ENCODE results near the gene ANO6.
"Not testable (repeated sequence)": the region's sequence is repeated elsewhere in the genome, so short reads cannot be mapped to it uniquely, and the experiment has no call there.

ANO6 gene

DNA sequence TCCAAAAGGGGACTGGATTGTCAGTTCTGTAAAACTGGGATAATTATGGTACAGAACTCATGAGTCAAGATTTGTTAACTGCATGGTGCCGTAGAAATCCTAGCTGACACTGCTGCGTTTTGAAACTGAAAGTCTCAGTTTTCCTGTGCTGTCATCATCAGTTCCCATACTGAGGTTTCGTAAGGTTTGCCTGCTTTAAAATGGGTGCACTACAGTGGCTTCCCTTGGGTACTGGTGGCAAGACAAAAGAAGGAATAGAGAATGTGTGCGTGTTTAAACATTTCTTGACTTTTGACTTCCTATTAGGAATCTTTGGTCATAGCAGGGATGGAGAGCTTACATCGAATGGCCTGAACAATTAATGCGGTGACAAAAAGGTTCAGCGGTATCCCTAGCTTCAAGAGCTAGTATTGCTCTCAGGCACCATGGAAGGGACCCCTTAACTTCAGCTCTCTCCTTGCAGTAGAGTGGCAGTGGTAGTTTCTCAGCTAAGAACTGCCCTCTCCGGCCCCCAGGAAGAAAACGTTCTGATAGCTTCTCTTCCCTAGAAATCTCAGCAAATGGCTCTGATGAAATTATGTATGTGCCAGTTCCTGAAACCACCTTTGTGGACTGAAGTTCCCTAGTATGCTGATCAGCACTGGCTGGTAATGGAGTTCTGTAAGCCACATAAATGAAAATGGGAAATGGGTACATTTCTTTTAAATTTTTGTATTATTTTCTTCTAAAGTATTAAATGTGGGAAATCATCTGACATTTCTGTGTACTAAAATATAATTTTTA lies 28.9 kb downstream of the ANO6 start:
- no peak for DNase-seq

- no peak for DNase-seq
Observed at GRCh38 chr12:45246236-45246635, 30.3 kb downstream of the ANO6 start.

DNA sequence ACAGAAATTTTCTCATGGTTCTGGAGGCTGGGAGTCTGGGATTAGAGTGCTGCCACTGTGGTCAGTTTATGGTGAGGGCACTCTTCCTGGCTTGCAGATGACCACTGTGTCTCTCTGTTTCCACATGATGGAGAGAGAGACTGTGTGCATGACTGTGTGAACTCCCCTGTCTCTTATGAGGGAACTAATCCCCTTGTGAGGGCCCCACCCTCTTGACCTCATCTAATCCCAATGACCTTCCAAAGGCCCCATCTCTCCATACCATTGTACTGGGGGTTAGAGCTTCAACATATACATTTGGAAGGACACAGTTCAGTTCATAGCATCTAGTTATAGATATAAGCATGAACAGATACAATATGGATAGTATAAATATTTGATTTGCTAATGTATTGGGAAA lies 31.7 kb downstream of the ANO6 start:
- DNase-seq: no peak

DNA sequence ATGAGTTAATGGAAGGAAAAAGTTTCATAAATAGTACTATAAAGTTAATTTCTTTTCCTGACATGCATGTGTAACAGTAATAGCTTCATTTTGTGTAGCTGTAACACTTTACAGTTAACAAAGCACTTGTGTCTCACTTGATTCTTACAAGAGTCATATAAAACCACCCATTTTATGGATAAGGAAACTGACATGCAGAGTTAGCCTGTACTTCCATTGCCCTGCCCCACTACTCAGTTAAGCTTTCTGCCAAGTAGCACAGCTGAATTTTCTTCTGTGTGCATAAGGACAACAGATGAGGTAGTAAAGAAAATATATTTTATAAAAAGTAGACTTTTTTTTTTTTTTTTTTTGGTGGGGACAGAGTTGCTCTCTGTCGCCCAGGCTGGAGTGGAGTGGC lies 32.2 kb downstream of the ANO6 start:
- DNase-seq: no peak

DNA sequence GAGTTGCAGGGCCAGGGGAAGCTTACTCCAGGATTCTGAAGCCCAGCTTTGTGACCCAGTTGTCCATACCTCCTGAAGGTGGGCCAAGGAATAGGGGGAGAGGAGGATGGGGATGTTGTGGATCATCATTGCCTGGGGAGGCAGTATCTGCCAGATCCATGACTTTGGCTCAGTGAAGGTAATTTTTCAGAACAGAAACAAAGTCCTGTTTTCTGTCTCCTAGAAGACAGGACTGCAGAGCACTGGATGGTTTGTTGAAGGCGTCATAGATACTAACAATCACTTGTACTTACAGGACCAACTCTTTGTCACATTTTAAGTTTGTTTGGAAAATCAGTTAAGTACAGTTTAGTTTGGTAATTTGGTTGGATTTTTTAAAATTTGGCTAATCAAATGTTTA lies 38.4 kb downstream of the ANO6 start:
- DNase-seq: no peak

- no peak for DNase-seq
Observed at GRCh38 chr12:45256721-45257120, 40.8 kb downstream of the ANO6 start.

DNA sequence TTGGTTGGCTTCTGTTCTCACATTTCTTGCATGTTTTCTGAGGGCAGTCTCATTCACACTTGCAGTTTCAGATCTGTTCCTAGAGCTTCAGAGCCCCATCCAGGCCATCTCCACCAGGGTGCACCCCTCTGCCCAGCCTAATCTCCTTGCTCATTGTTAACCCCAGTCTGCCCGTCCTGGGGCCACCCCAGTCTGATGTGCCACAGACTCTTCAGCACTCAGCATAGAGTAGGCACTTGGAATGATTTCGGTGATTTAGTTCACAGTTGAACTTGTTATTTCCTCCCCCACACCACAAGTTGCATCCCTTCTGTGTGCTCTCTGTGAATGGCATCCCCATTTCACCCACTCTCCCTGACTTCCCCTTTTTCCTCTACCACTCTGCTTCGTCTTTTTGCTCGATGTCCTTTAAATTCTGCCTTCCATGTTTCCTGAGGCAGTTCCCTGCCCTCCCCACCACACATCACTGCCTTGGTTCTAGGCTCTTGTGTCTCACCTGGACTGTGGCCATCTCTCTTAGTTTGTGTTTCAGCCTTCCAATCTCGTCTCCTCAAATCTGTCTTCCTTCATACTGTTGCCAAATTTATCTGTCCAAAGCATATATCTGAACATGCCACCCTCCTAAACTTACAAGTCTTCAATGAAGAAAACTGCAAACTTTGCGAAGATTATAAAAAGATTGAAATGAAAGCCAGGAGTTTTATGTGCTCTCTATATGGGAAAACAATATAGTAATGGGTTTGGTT lies 41.5 kb downstream of the ANO6 start:
- DNase-seq: no peak

DNA sequence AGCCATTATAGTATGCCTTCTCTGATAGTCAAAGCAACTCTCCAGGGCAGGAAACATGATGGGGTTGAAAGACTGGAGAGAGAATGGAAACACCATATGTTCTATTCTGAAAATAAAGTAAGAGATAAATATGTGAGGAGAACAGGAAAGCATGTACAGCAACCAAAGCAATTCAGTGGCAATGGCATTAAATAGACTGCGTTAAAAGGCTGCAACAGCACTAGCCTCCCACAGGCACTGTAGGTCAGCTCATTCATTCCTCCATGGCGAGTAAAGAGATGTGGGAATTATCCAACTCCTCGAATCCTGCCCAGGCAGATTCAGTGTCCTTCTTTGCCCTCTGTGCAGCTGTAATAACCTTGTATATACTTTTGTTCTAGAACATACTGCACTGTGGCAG lies 43.8 kb downstream of the ANO6 start:
- no peak for DNase-seq

GRCh38 chr12:45260104-45260815 lies 44.4 kb downstream of the ANO6 start:
- DNase-seq: no peak

GRCh38 chr12:45260854-45261253 lies 45.0 kb downstream of the ANO6 start:
- no peak for DNase-seq

GRCh38 chr12:45262185-45262584 lies 46.3 kb downstream of the ANO6 start:
- DNase-seq: not testable (repeated sequence)

GRCh38 chr12:45263587-45263986 lies 47.7 kb downstream of the ANO6 start:
- DNase-seq: no peak

DNA sequence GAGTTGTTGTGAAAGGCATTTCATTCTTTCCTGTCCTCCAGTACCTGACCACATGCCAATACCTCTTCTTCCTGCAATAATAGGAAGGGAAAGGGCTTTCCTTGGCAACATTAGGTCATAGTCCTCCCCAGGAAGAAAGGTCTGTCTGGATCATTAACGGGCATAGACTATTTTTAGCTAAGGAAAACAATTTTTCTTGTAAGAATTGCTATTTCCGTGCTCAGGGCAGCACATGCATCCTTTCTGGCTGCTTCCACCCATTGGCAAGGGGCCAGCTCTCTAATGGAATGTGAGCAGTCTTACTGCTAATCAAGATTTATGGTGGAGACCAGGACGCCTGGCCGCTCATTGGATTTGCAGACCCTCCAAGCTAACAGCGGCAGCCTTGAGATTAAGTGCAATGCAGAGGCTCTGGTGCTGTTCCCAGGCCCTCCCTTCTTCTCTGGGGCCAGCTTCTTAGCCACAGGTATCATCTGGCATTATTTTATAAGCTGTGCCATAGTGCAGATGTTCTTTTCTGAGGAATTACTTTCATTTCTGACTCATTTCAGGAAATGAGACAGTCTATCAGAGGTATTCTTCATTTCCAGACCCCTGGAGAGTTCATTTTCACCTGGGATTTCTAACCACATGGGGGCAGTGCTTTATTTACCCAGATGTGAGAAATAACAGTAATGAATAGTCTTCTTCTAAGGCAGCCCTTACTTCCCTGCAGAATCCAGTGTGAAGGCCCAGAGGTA lies 52.9 kb downstream of the ANO6 start:
- DNase-seq: no peak

DNA sequence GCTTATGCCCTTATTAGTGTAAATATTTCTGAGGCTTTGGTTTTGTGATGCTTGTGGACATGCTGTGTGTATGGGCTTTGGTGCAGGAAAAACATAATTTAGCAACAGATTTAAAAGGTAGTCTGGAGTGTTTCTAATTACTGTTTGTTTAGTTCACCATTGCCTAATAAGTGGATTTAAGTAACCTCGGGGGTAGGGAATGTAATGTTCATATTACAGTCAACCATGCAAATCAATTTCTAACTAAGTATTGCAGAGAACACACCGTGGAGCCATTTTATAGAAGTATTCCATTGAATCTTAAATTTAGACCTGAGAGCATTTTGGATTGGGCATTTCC lies 53.5 kb downstream of the ANO6 start:
- no peak for DNase-seq

DNA sequence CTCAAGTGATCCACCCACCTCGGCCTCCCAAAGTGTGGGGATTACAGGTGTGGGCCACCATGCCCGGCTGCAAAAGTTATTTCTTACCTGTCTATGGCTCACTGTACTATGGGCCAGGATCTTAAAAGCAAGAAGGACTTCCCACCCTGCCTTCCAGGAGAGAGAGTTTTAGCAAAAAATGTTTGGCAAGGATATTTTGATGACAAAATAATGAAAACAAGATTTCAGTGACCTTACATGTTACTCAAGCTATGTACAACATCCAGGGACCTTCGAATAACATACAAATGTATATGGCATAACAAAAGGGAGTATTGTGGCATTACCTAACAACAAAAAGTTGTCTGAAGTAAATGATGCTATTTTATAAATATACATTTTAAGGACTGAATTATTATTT lies 55.1 kb downstream of the ANO6 start:
- DNase-seq: no peak

GRCh38 chr12:45273717-45274271 lies 57.9 kb downstream of the ANO6 start:
- no peak for DNase-seq

GRCh38 chr12:45276154-45276755 lies 60.4 kb downstream of the ANO6 start:
- DNase-seq: no peak

DNA sequence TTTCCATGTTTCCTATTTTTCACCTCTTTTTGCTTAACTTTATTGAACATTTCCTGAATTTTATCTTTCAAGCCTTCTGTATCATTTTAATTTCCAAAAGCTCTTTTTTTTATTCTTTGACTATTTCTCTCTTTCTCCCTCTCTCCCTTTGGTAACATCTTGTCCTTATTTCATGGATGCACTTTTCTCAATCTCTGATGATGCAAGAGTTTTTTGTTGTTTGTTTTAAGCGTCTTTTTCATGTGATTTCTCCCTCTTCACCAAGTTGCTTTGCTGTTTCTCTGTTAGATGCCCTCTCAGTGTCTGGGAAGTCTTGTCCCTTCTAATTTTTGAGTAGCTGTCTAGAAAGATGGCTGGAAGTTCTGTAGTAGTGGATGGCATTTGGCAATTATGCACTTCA lies 62.6 kb downstream of the ANO6 start:
- no peak for DNase-seq

- DNase-seq: no peak
Observed at GRCh38 chr12:45279931-45280830, 64.3 kb downstream of the ANO6 start.

DNA sequence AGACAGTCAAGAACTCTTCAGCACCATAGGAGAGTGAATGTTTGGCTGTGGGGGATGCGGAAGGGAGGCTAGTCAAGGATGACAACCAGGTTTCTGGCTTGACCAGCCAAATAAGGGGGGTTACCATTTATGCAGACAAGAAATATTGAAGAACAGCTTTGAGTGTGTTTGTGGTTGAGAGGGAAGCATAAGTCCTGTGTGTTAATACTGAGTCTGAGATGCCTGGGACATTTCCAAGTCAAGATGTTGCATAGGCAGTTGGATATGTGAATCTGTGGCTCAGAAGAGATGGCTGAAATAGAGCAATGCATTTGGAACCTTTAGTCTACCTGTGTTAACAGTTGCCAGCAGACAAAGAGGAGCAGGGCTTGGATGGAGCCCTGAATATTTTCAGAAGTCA lies 66.1 kb downstream of the ANO6 start:
- no peak for DNase-seq

DNA sequence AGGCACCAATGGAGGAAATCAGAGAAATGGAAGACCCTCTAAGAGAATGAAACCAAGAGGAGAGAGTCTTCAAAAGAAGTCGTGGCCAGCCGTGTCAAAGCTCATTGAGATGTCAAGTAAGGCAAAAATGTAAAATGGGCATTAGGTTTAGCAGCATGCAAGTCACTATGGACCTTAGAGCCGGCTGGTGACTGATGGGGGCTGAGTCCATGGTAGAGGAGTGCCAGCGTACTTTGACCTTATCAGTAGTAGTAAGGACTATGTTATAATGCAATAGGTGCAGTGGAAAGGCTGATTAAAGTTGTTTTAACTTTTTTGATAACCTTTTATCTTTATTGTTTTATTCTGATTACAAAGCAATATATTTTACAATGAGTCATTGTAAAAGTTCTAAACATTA lies 66.5 kb downstream of the ANO6 start:
- DNase-seq: no peak

All from activated CD8-positive, alpha-beta memory T cell treated with anti-CD3 and anti-CD28 coated beads for 24 hours (primary cell).